Breast epithelium (tissue), 3 donors: Measurements from ENCODE around the gene XRN1.

Experiments used
- CTCF ChIP-seq, 3 donors: fragments of 450-650 bp; IDR thresholded peaks; one replicate each; pipeline ENCODE4 v1.5.1; 2016 to 2017; ENCODE audit warnings: antibody characterized with exemption in 3 of 3, mild to moderate bottlenecking in 3 of 3, moderate library complexity in 3 of 3
- POLR2A ChIP-seq: fragments of 450-650 bp; IDR thresholded peaks from one replicate; pipeline ENCODE4 v1.6.1; 2016; ENCODE audit warnings: antibody characterized with exemption, mild to moderate bottlenecking, moderate library complexity

- TF ChIP-seq CTCF (IDR thresholded peaks at IDR 0.05) (no peak), POLR2A (no peak)
Observed at GRCh38 chr3:142318331-142318730, 129.5 kb downstream of the XRN1 start.
